Upper lobe of left lung (tissue), 6 donors: ENCODE results near the gene PI4KB. TPM values are rescaled to one million over a fixed set of nuclear protein-coding genes. Genes with fewer than 3 reads are reported as not detected.
A peak's percentile ranks its signal among the peaks of the same experiment; 100 is the strongest.

Experiments
- ATAC-seq, 2 donors: fragments of 200-7000 bp; cut with Tn5 transposase; one replicate each; pipeline ENCODE4 v1.9.1; 2022; ENCODE audit warnings: mild to moderate bottlenecking in 2 of 2, moderate library complexity in 2 of 2; ENCODE audit not compliant: low FRiP score in 2 of 2
- DNase-seq, 2 donors: peaks; one replicate each; pipeline ENCODE4 v3.0.0-alpha.2; 2019 to 2020
- H3K27ac ChIP-seq, 4 donors: fragments of 200-600 bp; sonication (generic); one replicate each; pipeline ENCODE4 v1.5.1; 2016 to 2019
- H3K27me3 ChIP-seq, 4 donors: fragments of 200-600 bp; sonication (generic); one replicate each; pipeline ENCODE4 v1.5.1; 2017 to 2019
- H3K36me3 ChIP-seq, 4 donors: fragments of 200-600 bp; sonication (generic); one replicate each; pipeline ENCODE4 v1.5.1; 2016 to 2019
- H3K4me1 ChIP-seq, 4 donors: fragments of 200-600 bp; sonication (generic); one replicate each; pipeline ENCODE4 v1.5.1; 2018 to 2019
- H3K4me3 ChIP-seq, 4 donors: fragments of 200-600 bp; sonication (generic); one replicate each; pipeline ENCODE4 v1.5.1; 2017 to 2019; ENCODE audit warnings: mild to moderate bottlenecking in 2 of 4, moderate library complexity in 1 of 4
- H3K9me3 ChIP-seq, 4 donors: fragments of 200-600 bp; sonication (generic); one replicate each; pipeline ENCODE4 v1.5.1; 2018 to 2019
- EP300 ChIP-seq, 4 donors: sonication (generic); formaldehyde crosslinking; IDR thresholded peaks; one replicate each; pipeline ENCODE4 v1.5.1; 2017; ENCODE audit warnings: antibody characterized with exemption in 4 of 4, control low read depth in 2 of 4
- POLR2A ChIP-seq, 4 donors: fragments of 450-650 bp; IDR thresholded peaks; one replicate each; pipeline ENCODE4 v1.5.1; 2016 to 2017; ENCODE audit warnings: antibody characterized with exemption in 4 of 4, mild to moderate bottlenecking in 2 of 4
- POLR2AphosphoS5 ChIP-seq, 2 donors: sonication (generic); formaldehyde crosslinking; IDR thresholded peaks; one replicate each; pipeline ENCODE4 v1.5.1; 2017; ENCODE audit warnings: antibody characterized with exemption in 2 of 2
- WGBS, 2 donors: methylation state at CpG; one replicate each; pipeline ENCODE4 v1.1.5; 2017 to 2018; 5-methylcytosine and 5-hydroxymethylcytosine counted together
- total RNA-seq, 6 donors: library from RNA; depleted of rRNA in 4 of 6; stranded (reverse); fragments of >200 nt in 4 of 6; gene quantifications; one replicate each; pipeline versions ENCODE4 v1.1.0 to v1.2.1, GENCODE V29; 2016 to 2021
- TF ChIP-seq, protein P1 (sequence below), 6 experiments: fragments of 450-650 bp in 4 of 6; fragments of 200-600 bp in 2 of 6; sonication (generic) in 2 of 6; IDR thresholded peaks; one replicate each; pipeline ENCODE4 v1.5.1; 2016 to 2019; ENCODE audit warnings: antibody characterized with exemption in 6 of 6
- donor health status: DM: no; HTN: no; CAD: no; lungs with moderate emphysema.
- donor health status: DM: no; HTN: yes; CAD: no; lungs with severe emphysema.

Gene PI4KB
- total RNA-seq, 6 donors from 2014 or later = 41.3 to 127 (median 64.0) TPM

- H3K9me3 ChIP-seq = no peaks in the 10 kb centered on the region
- TF ChIP-seq EP300 (IDR thresholded peaks at IDR 0.05) = no peak
- TF ChIP-seq, protein P1, sequence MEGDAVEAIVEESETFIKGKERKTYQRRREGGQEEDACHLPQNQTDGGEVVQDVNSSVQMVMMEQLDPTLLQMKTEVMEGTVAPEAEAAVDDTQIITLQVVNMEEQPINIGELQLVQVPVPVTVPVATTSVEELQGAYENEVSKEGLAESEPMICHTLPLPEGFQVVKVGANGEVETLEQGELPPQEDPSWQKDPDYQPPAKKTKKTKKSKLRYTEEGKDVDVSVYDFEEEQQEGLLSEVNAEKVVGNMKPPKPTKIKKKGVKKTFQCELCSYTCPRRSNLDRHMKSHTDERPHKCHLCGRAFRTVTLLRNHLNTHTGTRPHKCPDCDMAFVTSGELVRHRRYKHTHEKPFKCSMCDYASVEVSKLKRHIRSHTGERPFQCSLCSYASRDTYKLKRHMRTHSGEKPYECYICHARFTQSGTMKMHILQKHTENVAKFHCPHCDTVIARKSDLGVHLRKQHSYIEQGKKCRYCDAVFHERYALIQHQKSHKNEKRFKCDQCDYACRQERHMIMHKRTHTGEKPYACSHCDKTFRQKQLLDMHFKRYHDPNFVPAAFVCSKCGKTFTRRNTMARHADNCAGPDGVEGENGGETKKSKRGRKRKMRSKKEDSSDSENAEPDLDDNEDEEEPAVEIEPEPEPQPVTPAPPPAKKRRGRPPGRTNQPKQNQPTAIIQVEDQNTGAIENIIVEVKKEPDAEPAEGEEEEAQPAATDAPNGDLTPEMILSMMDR (IDR thresholded peaks at IDR 0.05) = no peak
- no peak for TF ChIP-seq POLR2AphosphoS5 (IDR thresholded peaks at IDR 0.05)
- no peak for TF ChIP-seq POLR2A (IDR thresholded peaks at IDR 0.05)
- H3K27ac ChIP-seq = no peak overlapping the region
- peak in 1 of 2 donors; percentile 20 for ATAC-seq
- DNase-seq = no peak
- no peak overlapping the region for H3K4me3 ChIP-seq
- WGBS, 2 donors = 90 to 94% methylated on average over 14 of the region's 14 CpGs
- no peaks in the 10 kb centered on the region for H3K4me1 ChIP-seq
- H3K27me3 ChIP-seq = no peaks in the 10 kb centered on the region
- H3K36me3 ChIP-seq = peaks cover 31 to 86% (median 66%) of the 10 kb centered on the region in 4 donors
Measured at GRCh38 chr1:151265446-151266236, 61.6 kb downstream of the PI4KB start.

DNA sequence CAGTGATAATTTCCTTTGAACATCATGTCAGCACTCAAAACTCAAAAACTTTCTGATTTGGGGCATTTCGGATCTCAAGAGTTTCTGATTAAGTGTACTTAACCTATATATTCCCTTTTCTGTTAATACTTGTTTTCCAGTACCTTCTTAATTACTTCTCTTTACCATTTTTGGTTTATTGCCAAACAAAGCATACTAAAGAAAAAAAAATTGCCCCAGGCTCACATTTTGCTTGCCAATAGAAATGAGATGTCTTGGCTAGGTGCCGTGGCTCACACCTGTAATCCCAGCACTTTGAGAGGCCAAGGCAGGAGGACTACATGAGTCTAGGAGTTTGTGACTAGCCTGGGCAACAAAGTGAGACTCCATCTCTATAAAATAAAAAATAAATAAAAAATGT, 67.9 kb downstream of the PI4KB start:
- H3K9me3 ChIP-seq = no peaks in the 10 kb centered on the region
- 85 to 86% methylated on average over 2 of the region's 2 CpGs for WGBS, 2 donors
- DNase-seq (no peak), ATAC-seq (no peak)
- peaks cover 12 to 21% (median 14%) of the 10 kb centered on the region in 4 donors for H3K4me1 ChIP-seq
- TF ChIP-seq POLR2A (IDR thresholded peaks at IDR 0.05) (no peak), EP300 (IDR thresholded peaks at IDR 0.05) (no peak), POLR2AphosphoS5 (IDR thresholded peaks at IDR 0.05) (no peak)
- TF ChIP-seq, protein P1 (IDR thresholded peaks at IDR 0.05) = no peak
- H3K4me3 ChIP-seq = no peak overlapping the region
- H3K36me3 ChIP-seq = peaks cover 7 to 25% (median 14%) of the 10 kb centered on the region in 4 donors
- no peaks in the 10 kb centered on the region for H3K27me3 ChIP-seq
- H3K27ac ChIP-seq = no peak overlapping the region

- no peak for TF ChIP-seq EP300 (IDR thresholded peaks at IDR 0.05)
- TF ChIP-seq, protein P1 (IDR thresholded peaks at IDR 0.05) = no peak
- TF ChIP-seq POLR2A (IDR thresholded peaks at IDR 0.05) = no peak
- no peak for TF ChIP-seq POLR2AphosphoS5 (IDR thresholded peaks at IDR 0.05)
- H3K4me3 ChIP-seq = peak overlapping the region; percentile 73 to 97 (median 84)
- no peaks in the 10 kb centered on the region for H3K27me3 ChIP-seq
- peaks cover 12 to 26% (median 14%) of the 10 kb centered on the region in 4 donors for H3K4me1 ChIP-seq
- no peak for ATAC-seq
- WGBS, 2 donors = 34 to 41% methylated on average over 10 of the region's 10 CpGs
- H3K36me3 ChIP-seq = no peaks in the 10 kb centered on the region
- no peaks in the 10 kb centered on the region for H3K9me3 ChIP-seq
- peak overlapping the region; percentile 90 to 97 (median 92) for H3K27ac ChIP-seq
- no peak for DNase-seq
Measured at GRCh38 chr1:151255381-151255780, 71.8 kb downstream of the PI4KB start.

DNA sequence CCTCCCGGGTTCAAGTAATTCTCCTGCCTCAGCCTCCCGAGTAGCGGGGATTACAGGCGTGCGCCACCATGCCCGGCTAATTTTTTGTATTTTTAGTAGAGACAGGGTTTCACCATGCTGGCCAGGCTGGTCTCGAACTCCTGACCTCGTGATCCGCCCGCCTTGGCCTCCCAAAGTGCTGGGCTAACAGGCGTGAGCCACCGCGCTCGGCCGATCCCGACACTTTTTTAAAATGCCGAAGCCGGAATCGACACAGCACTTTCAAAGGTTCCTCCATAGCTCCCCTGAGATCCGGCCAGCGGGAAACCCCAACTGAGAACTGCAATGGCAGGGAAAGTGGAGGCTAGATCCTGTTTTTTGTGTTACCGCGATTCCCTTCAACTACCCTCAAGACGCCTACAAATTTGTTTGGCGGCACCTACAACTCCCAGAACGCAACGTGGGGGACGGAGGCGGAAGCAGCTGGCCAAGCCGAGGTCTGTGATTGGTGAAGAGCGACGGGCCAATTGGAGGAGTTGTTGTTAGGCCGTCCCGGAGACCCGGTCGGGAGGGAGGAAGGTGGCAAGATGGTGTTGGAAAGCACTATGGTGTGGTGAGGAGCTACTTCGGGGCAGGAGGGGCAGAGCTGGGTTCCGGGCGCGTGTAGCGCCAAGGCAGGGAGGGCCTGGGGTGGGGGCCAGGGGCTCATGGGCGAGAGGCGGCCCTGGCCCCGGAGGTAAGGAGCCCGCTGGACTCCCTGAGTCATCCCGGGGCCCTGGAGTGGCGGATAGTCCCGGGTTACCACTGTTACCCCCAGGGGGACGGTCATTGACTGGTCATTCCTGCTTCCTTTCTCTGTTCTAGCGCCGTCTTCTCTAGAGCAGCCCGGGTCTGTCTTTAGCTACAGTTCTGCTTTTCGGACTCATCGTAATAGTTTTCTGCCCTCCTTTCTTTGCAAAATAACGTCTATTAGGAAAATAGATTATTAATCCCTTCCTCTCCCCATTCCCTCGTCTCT, 72.7 kb downstream of the PI4KB start, which contains the start of gene PSMD4:
Gene PSMD4 (plus strand): TSS at position 518 of the 997 bp plus-strand sequence. CDS start 49 bp downstream, at position 567.
- ATAC-seq = peak; percentile 98 to 99
- Histone ChIP-seq H3K36me3 (peaks cover 2 to 5% (median 3%) of the 10 kb centered on the region in 4 donors), H3K9me3 (no peaks in the 10 kb centered on the region), H3K4me1 (peaks cover 12 to 26% (median 14%) of the 10 kb centered on the region in 4 donors), H3K4me3 (peak within 1 kb of the TSS; percentile 73 to 97 (median 84)), H3K27ac (peak within 1 kb of the TSS; percentile 90 to 97 (median 92)), H3K27me3 (no peaks in the 10 kb centered on the region)
- TF ChIP-seq POLR2A (IDR thresholded peaks at IDR 0.05) = peak; percentile 10 to 89 (median 70)
- TF ChIP-seq POLR2AphosphoS5 (IDR thresholded peaks at IDR 0.05) = peak; percentile 96 to 97
- TF ChIP-seq EP300 (IDR thresholded peaks at IDR 0.05) = no peak
- TF ChIP-seq, protein P1 (IDR thresholded peaks at IDR 0.05) = peak in 1 of 6 experiments; percentile 9
- 12 to 13% methylated on average over 46 to 55 of the region's 56 CpGs for WGBS, 2 donors
- peak; percentile 87 to 93 for DNase-seq
